ENCODE measurements around the gene HOXB4.

Gene HOXB4

DNA sequence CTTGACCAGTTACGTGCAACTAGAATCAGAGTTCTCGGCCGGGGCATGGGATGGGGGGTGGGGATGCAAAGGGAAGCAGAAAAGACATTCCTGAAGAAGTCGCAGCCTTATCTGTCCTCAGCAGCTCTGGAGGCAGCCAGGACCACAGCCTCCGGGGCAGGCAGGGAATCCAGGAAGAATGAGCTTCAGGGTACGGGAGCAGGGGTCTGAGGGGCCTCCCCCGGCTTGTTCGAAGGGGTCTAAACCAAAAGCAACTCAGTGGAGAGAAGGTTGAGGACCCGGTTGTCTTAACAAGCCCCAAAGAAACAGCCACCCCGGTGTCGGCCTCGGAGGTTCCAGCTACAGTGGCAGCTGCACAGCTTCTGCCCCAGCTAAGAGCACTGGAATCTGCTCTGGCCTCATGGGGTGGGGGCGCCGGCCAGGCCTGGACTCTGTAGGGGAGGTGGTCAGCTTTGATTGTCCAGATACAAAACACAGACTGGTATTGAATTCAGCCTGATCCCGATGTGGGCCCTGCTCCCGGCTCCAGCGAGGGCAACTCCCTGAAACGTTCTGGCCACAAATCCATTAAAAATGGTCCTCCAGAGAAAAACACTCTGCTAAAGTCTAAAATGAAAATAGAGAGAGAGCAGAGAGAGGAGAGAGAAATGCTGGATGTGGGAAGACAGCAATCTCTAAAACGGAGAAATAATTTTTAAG is 7.7 kb downstream of the HOXB4 start:
- no peak for DNase-seq

DNA sequence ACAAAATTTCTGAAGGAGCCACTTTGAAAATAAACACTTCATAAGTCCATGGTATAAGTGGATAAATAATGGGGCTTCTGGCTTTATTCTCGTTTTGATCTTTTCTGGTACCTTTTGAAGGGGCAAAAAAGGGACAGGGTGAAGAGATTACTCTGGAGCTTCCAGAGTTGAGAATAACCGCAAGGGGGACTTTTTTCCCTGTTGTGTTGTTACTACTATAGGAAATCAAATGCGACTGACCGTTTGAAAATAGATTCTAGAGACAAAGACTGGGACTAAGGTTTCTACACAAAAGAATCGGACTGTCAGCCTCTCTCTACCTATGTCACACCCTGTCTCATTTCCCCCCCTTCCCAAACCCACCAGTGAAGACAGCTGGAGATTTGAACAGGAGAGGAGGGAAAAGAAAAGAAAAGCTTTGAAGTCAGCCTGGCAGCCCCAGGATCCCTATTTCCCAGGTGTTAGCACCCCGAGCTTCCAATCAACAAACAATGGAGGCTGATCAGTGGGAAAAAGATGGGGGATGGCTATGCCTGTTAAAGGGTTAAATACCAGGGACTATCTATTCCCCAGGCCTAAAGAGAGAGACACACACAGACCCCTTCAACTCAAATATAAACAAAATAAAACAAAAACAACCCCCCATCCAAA is 8.4 kb downstream of the HOXB4 start:
- no peak for DNase-seq

- no peak for DNase-seq
Measured at GRCh38 chr17:48569240-48569582, 8.9 kb downstream of the HOXB4 start.

GRCh38 chr17:48568499-48569239 is 9.5 kb downstream of the HOXB4 start:
- DNase-seq = no peak

- DNase-seq = no peak
Measured at GRCh38 chr17:48567646-48568354, 10.3 kb downstream of the HOXB4 start.

- DNase-seq = no peak
Measured at GRCh38 chr17:48567209-48567608, 10.9 kb downstream of the HOXB4 start.

DNA sequence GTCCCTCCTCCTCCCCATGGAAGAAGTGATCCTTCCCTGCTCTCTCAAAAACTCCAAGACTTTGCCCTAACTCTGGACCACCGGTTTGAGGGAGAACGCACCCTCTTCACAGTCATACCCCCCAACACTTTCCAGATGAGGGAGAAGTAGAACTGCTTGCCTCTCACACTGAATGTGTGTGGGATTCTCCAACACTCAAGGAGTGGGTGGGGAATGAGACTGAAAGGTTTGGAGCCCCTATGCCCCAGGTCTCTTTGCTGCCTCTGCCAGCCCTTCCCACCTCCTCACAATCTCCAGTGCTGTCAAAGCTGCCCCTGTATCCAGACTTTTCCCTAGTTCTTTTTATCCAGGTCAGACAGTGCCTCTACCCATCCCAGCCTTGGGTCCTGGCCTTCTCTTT is 11.4 kb downstream of the HOXB4 start:
- no peak for DNase-seq

GRCh38 chr17:48565925-48566710 is 12.0 kb downstream of the HOXB4 start:
- no peak for DNase-seq

DNA sequence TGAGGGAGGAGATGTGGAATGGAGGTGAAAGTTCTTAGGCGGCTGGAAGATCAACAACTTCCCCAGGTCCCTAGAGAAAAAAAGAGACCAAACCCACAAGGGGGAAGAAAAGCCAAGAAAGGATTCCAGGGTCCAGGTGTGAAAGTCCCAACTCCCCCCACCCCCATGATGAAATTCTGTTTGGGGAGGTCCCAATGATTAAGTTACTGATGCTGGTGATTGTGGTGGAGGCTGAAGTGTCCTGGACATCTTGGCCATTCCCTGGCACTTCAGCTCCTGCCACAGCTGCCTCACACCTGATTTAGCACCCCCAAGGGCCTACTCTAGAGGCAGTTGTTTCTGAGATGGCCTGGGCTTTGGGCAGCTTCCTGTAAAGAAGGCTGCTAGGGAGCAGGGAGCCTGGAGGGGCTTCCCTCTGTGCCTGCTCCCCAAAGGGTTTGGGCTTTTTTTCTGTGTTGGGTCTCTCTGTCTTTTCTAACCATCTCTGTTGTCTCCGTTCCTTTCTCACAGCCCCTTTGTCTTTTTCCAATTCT is 13.1 kb downstream of the HOXB4 start:
- no peak for DNase-seq

DNA sequence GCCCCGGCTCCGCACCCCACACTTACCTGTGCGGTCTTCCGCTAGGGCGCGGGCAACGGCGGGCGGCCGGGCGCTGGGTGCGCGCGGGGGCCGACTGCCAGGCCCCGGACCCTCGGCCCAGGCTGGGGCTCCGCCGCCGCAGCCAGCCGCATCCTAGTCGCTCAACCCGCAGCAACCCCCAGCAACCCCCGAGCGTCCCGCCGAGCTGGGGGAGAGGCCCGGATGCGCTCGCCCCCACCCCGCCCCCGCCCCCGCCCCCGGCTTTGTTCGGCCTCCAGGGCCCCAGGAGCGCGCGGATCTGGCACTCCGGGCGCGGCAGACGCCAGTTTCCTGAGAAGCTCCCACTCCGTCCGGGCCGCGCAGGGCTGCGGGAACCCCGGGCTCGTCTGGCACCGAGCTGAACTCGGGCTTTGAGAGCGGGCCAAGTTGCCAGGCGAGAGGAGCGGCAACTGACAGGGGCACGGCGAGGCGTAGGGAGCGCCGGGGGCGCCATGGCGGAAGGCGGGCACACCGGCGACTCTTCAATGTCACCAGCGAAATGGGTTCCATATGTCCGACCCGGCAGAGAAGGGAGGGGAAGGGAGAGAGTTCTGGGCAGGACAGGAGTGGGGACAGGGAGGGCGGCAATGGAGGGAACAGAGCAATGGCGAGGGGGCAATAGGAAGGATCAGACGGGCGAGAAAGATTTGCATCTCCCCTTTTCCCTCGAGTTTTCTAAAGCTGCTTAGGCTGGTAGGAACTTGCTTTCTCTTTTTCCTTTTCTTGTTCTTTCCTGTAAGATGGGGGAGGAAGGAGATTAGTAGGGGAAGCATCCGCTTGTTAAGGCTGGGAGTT is 13.7 kb downstream of the HOXB4 start:
- DNase-seq = no peak

DNA sequence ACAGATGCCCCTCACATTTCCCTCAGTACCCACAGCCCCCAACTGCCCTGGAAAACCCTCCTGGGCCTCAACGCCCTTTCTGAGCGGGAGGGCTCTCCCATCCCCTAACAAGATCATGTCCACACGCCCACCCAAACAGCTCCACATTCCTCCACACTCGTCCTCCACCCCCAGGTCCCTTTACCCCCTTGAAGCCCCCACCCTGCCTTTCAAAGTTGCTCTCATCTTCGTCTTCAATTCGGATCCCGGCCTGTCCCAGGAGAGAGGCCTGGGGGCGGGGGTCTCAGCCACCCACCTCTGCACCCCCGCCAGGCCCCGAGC is 14.3 kb downstream of the HOXB4 start:
- DNase-seq = no peak

DNA sequence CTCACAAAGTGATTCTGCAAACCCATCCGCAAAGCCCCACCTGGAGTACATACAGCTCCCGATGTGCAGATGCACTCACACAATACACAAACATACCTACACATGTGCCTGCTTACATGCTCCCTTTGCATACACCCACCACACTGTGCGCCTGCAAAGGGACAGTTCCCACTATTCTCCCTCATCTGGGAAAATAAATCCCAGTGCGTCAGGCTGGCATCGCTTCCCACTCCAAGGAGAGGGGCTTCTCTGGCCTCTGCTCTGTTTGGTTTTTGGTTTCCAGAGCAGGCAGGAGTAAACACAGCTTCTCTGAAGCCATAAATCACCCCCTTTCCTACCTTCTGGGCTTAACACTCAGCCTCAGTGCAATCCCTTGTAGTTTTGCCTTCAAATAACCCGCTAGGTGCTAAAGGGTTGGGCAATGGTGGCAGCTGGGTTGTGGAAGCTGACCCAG is 14.7 kb downstream of the HOXB4 start:
- no peak for DNase-seq

GRCh38 chr17:48562934-48563333 is 15.2 kb downstream of the HOXB4 start:
- DNase-seq = no peak

GRCh38 chr17:48561884-48562810 is 16.0 kb downstream of the HOXB4 start:
- DNase-seq = no peak

GRCh38 chr17:48559840-48560817 is 18.0 kb downstream of the HOXB4 start:
- no peak for DNase-seq

- DNase-seq = no peak
Measured at GRCh38 chr17:48559122-48559839, 18.9 kb downstream of the HOXB4 start.

GRCh38 chr17:48558831-48559121 is 19.4 kb downstream of the HOXB4 start:
- DNase-seq = no peak

DNA sequence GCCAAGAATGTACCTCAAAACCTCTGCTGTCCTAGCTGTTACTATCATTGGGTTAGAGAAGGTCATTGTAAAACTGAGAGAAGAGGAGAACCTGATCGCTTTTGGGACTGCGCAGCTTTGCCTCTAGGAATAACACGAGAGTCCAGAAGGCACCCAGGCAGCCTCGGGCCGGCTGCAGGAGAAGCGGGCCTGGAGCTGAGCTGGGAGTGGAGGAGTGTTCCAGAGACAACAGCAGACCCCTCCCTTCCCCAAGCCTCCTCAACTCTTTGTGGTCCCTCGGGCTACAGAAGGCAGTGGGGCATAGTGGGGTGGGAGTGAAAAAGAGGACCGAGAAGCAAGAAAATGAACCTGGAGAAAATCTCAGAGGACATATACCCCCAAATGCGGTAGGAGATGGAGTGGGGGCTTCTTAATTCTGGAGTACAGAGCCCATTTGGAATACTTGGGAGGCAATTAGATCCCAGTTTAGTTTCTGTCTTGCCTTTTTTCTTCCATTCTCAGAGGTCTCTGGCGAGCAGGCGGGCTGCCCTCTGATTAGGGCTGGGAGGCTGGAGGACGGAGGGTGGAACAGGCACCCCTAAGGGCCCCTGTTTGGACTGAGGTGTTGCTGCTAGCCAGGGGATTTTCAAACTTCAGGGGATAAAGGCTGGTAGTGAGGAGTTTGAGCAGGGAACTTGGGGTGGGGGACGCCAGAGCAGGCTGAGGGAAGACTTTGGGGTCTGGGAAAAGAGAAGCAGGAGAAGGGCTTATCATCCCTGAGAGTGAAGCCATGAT is 19.9 kb downstream of the HOXB4 start:
- no peak for DNase-seq

Measured in CD4-positive, alpha-beta T cell treated with Interleukin-1 beta for 1 hour (primary cell).